K562 (cell line): ENCODE results near the gene FAM156A. TPM values are rescaled to one million over a fixed set of nuclear protein-coding genes. Genes with fewer than 3 reads are reported as not detected.

Experiments used
- ATAC-seq: fragments of 200-7000 bp; cut with Tn5 transposase; 3 replicates; pipeline ENCODE4 v1.9.1; 2020; ENCODE audit warnings: moderate library complexity
- BruUV-seq: library from RNA; stranded (reverse); fragments of 400-500 nt; replicated peaks from 2 replicates; lab custom pipeline; 2021; lab: Mats Ljungman, UMichigan
- CTCF ChIA-PET: fragments of 300-600 bp; formaldehyde crosslinking; extraction: SDS; loops from one replicate; lab custom pipeline; 2021; ENCODE audit warnings: low intra/inter-chr PET ratio; lab: Yijun Ruan, JAX
- POLR2A ChIA-PET: fragments of 300-600, 350-650 bp; sonication (Branson Sonifier 250); formaldehyde crosslinking; extraction: SDS; loops from one replicate; lab custom pipeline; 2021; ENCODE audit warnings: antibody characterized with exemption, inconsistent platforms; lab: Yijun Ruan, JAX
- DNase-seq, 4 experiments: peaks; one replicate each; pipeline versions ENCODE4 v3.0.0 to v3.0.0-alpha.2; 2011 to 2018; ENCODE audit warnings: low spot score in 3 of 4, mixed read lengths in 3 of 4; ENCODE audit errors: extremely low read depth in 1 of 4
- FAIRE-seq: peaks from 2 replicates; lab custom pipeline; 2011; peaks lifted over from hg19 to GRCh38; lab: Jason Lieb, UNC
- H2AFZ ChIP-seq: 2 replicates; pipeline ENCODE4 v1.6.0; 2011; ENCODE audit warnings: low read depth, low read length, control low read depth, inconsistent platforms
- H3K27ac ChIP-seq: fragments of 200-600 bp; 3 replicates; pipeline ENCODE4 v1.8.0; 2011; ENCODE audit warnings: low read depth, mild to moderate bottlenecking, control low read depth, inconsistent platforms, low read length, moderate library complexity, mixed read lengths; ENCODE audit errors: extremely low read depth
- H3K27me3 ChIP-seq, 2 experiments: fragments of 300-600 bp in 1 of 2; 2 replicates in 1 of 2; 3 replicates in 1 of 2; pipeline versions ENCODE4 v1.6.0 to v1.8.0; 2011; ENCODE audit warnings: inconsistent platforms in 2 of 2, low read length in 2 of 2, mild to moderate bottlenecking in 1 of 2, mixed read lengths in 1 of 2, moderate library complexity in 1 of 2; ENCODE audit not compliant: control insufficient read depth in 2 of 2, insufficient read depth in 2 of 2
- H3K36me3 ChIP-seq: fragments of 300-600 bp; 3 replicates; pipeline ENCODE4 v1.8.0; 2011; ENCODE audit warnings: mild to moderate bottlenecking, low read length, inconsistent platforms; ENCODE audit not compliant: control insufficient read depth, insufficient read depth
- H3K4me1 ChIP-seq, 2 experiments: fragments of 200-600 bp in 1 of 2; replicated peaks in 1 of 2; 2 replicates in 1 of 2; 3 replicates in 1 of 2; pipeline versions ENCODE4 v1.5.1 to v1.8.0; 2011; ENCODE audit warnings: inconsistent platforms in 2 of 2, low read length in 2 of 2, mild to moderate bottlenecking in 1 of 2, mixed read lengths in 1 of 2, moderate library complexity in 1 of 2; ENCODE audit not compliant: control insufficient read depth in 2 of 2, insufficient read depth in 2 of 2
- H3K4me2 ChIP-seq: 2 replicates; pipeline ENCODE4 v1.6.1; 2011; ENCODE audit warnings: low read length, control low read depth, inconsistent platforms, mixed read lengths; ENCODE audit not compliant: insufficient read depth
- H3K4me3 ChIP-seq: fragments of 200-600 bp; sonication (generic), shearing (Covaris generic); 2 replicates; pipeline ENCODE4 v1.5.1; 2016; ENCODE audit warnings: control low read depth, inconsistent platforms
- H3K79me2 ChIP-seq: fragments of 200-600 bp; 3 replicates; pipeline ENCODE4 v1.8.0; 2011; ENCODE audit warnings: low read length, inconsistent platforms; ENCODE audit not compliant: control insufficient read depth, insufficient read depth
- H3K9ac ChIP-seq, 2 experiments: 2 replicates each; pipeline versions ENCODE4 v1.6.0 to v1.6.1; 2011; ENCODE audit warnings: low read depth in 2 of 2, low read length in 2 of 2, control low read depth in 1 of 2, inconsistent platforms in 1 of 2, mild to moderate bottlenecking in 1 of 2, mixed read lengths in 1 of 2; ENCODE audit not compliant: insufficient read depth in 1 of 2
- H3K9me1 ChIP-seq: one replicate; pipeline ENCODE4 v1.6.0; 2011; ENCODE audit warnings: inconsistent platforms, mild to moderate bottlenecking, low read length, moderate library complexity; ENCODE audit not compliant: control insufficient read depth, insufficient read depth
- H3K9me3 ChIP-seq: replicated peaks from 2 replicates; pipeline ENCODE4 v1.5.1; 2011; ENCODE audit warnings: low read depth, low read length, inconsistent platforms; ENCODE audit not compliant: control insufficient read depth, insufficient read depth
- H4K20me1 ChIP-seq: replicated peaks from 2 replicates; pipeline ENCODE4 v1.6.1; 2011; ENCODE audit warnings: low read length, inconsistent platforms, mixed read lengths; ENCODE audit not compliant: control insufficient read depth, insufficient read depth
- GABPA ChIP-seq: fragments of 200-800 bp; sonication (Bioruptor generic); conservative IDR thresholded peaks from 2 replicates; pipeline ENCODE4 v1.6.1; 2016; ENCODE audit warnings: low read depth, missing genetic modification characterization, missing compliant biosample characterization
- GABPB1 ChIP-seq: sonication (generic); formaldehyde crosslinking; IDR thresholded peaks from 2 replicates; pipeline ENCODE4 v1.8.0; 2022; ENCODE audit warnings: mild to moderate bottlenecking, missing genetic modification reagents
- KDM4B ChIP-seq, 2 experiments: fragments of 450-650 bp in 1 of 2; sonication (generic) in 1 of 2; IDR thresholded peaks; 2 replicates each; pipeline ENCODE4 v1.6.1; 2016 to 2017; ENCODE audit warnings: borderline replicate concordance in 2 of 2, antibody characterized with exemption in 1 of 2, low read depth in 1 of 2, mild to moderate bottlenecking in 1 of 2
- MAZ ChIP-seq, 2 experiments: fragments of 450-650 bp in 1 of 2; sonication (generic) in 1 of 2; formaldehyde crosslinking; IDR thresholded peaks in 1 of 2; conservative IDR thresholded peaks in 1 of 2; 2 replicates each; pipeline versions ENCODE4 v1.4.0 to v1.5.0; 2020; ENCODE audit warnings: mild to moderate bottlenecking in 1 of 2, missing genetic modification reagents in 1 of 2
- MBD2 ChIP-seq: sonication (generic); IDR thresholded peaks from 2 replicates; pipeline ENCODE4 v1.6.1; 2016; ENCODE audit warnings: low read depth, borderline replicate concordance
- NCOA1 ChIP-seq: fragments of 450-650 bp; IDR thresholded peaks from 2 replicates; pipeline ENCODE4 v1.6.1; 2016; ENCODE audit warnings: low read depth
- NONO ChIP-seq, 2 experiments: fragments of 200-400 bp in 1 of 2; fragments of 450-650 bp in 1 of 2; formaldehyde crosslinking in 1 of 2; IDR thresholded peaks; 2 replicates each; pipeline ENCODE4 v1.6.1; 2017; ENCODE audit warnings: low read depth in 2 of 2, mild to moderate bottlenecking in 2 of 2, moderate library complexity in 2 of 2, low read length in 1 of 2
- RB1 ChIP-seq: fragments of 450-650 bp; IDR thresholded peaks from 2 replicates; pipeline ENCODE4 v1.6.1; 2017; ENCODE audit warnings: low read depth, mild to moderate bottlenecking
- RNF2 ChIP-seq: sonication (generic); IDR thresholded peaks from 2 replicates; pipeline ENCODE4 v1.6.1; 2016
- TCFL5 ChIP-seq: fragments of 250-450 bp; sonication (Bioruptor Pico); conservative IDR thresholded peaks from 2 replicates; pipeline ENCODE4 v1.6.1; 2021; ENCODE audit warnings: mild to moderate bottlenecking, moderate library complexity, matching md5 sums
- THRA ChIP-seq: fragments of 450-650 bp; IDR thresholded peaks from 2 replicates; pipeline ENCODE4 v1.6.1; 2017; ENCODE audit warnings: mild to moderate bottlenecking, moderate library complexity
- WHSC1 ChIP-seq: IDR thresholded peaks from one replicate; pipeline ENCODE4 v1.6.1; 2012; ENCODE audit warnings: low read length, control low read depth, inconsistent platforms
- ZNF57 ChIP-seq: fragments of 450-650 bp; formaldehyde crosslinking; IDR thresholded peaks from 2 replicates; pipeline ENCODE4 v1.4.0; 2020; ENCODE audit warnings: mild to moderate bottlenecking, moderate library complexity
- WGBS: fragments of 100-300 bp; shearing (Covaris generic); methylation state at CpG from one replicate; pipeline ENCODE4 v1.1.6; 2016; ENCODE audit warnings: low coverage, mixed read lengths; ENCODE audit not compliant: insufficient coverage; ENCODE audit errors: missing lambda C conversion rate; 5-methylcytosine and 5-hydroxymethylcytosine counted together
- in situ Hi-C: fragments of 300-500 bp; cut with MboI; formaldehyde crosslinking; loops from 4 replicates; pipeline ENCODE4 v1.15.0; 2018; ENCODE audit warnings: inconsistent platforms, mixed read lengths
- intact Hi-C: fragments of 100-400 bp; cut with micrococcal nuclease; formaldehyde crosslinking; loops from 2 replicates; pipeline ENCODE4 v1.14.2; 2022
- polyA plus RNA-seq, 8 experiments: library from polyadenylated mRNA; depleted of rRNA in 4 of 8; stranded (reverse) in 5 of 8; unstranded in 3 of 8; fragments of >200 nt; fragmentation: Nextera tagmentation in 2 of 8; fragmentation: Illumina TruSeq in 1 of 8; extraction: Ambion mirVana in 2 of 8; extraction: Trizol in 1 of 8; gene quantifications; 2 replicates each; pipeline versions ENCODE4 v1.2.1 to v1.2.3, GENCODE V29; 2011 to 2014; ENCODE audit warnings: inconsistent platforms in 1 of 8, missing spikeins in 1 of 8
- total RNA-seq, 7 experiments: library from RNA; depleted of rRNA in 6 of 7; stranded (reverse); fragments of >200 nt in 6 of 7; fragmentation: Illumina TruSeq in 2 of 7; extraction: Trizol in 2 of 7; gene quantifications; 2 replicates each; pipeline versions ENCODE4 v1.2.1 to v1.2.3, GENCODE V29; 2011 to 2021; ENCODE audit warnings: low replicate concordance in 1 of 7
- TF ChIP-seq, protein P1 (sequence below): sonication (generic); formaldehyde crosslinking; IDR thresholded peaks from 2 replicates; pipeline ENCODE4 v1.8.0; 2022; ENCODE audit warnings: missing genetic modification reagents, mild to moderate bottlenecking, borderline replicate concordance
- TF ChIP-seq, protein P2 (sequence below), 2 experiments: fragments of 450-650 bp; conservative IDR thresholded peaks; 2 replicates each; pipeline ENCODE4 v1.6.1; 2017; ENCODE audit warnings: mild to moderate bottlenecking in 2 of 2, moderate library complexity in 2 of 2

Gene FAM156A
- total and polyA plus RNA-seq, 9 of the 15 experiments (the other 6 are each of a cell fraction or from before 2014, with no cell fraction given): 1.9 to 20.3 (median 8.6) TPM

- Histone ChIP-seq H3K9ac (peak overlapping the region; percentile 87 to 90), H3K79me2 (peaks cover 4% of the 10 kb centered on the region; the same call in 1 of the 3 replicates), H3K9me3 (no peaks in the 10 kb centered on the region), H3K27ac (peak overlapping the region; percentile 99), H3K4me2 (peak overlapping the region; percentile 95), H3K4me3 (peak overlapping the region; percentile 62), H3K4me1 (no peaks in the 10 kb centered on the region; a peak in 1 of 5 replicates), H2AFZ (peak overlapping the region; percentile 96), H3K9me1 (no peaks in the 10 kb centered on the region), H3K27me3 (no peaks in the 10 kb centered on the region; a peak in 1 of 5 replicates), H4K20me1 (no peaks in the 10 kb centered on the region), H3K36me3 (no peaks in the 10 kb centered on the region)
- in situ Hi-C loops: no loop called here
- WGBS: 4% methylated on average over 37 of the region's 46 CpGs
- BruUV-seq: no TSS peak
- DNase-seq (peak; percentile 87 to 92 (median 90)), FAIRE-seq (peak; percentile 96), ATAC-seq (peak; percentile 99)
- intact Hi-C loops: no loop called here
- ChIA-PET CTCF (no interaction called here), POLR2A (interaction anchor here (0.6 to 1.4 kb wide), 3 partner anchors 11 to 1208 kb away, joined by 3 to 4 read pairs (median 3); no protein-coding TSS in a partner anchor)
- TF ChIP-seq, protein P1, sequence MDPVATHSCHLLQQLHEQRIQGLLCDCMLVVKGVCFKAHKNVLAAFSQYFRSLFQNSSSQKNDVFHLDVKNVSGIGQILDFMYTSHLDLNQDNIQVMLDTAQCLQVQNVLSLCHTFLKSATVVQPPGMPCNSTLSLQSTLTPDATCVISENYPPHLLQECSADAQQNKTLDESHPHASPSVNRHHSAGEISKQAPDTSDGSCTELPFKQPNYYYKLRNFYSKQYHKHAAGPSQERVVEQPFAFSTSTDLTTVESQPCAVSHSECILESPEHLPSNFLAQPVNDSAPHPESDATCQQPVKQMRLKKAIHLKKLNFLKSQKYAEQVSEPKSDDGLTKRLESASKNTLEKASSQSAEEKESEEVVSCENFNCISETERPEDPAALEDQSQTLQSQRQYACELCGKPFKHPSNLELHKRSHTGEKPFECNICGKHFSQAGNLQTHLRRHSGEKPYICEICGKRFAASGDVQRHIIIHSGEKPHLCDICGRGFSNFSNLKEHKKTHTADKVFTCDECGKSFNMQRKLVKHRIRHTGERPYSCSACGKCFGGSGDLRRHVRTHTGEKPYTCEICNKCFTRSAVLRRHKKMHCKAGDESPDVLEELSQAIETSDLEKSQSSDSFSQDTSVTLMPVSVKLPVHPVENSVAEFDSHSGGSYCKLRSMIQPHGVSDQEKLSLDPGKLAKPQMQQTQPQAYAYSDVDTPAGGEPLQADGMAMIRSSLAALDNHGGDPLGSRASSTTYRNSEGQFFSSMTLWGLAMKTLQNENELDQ (CRISPR knock-in tag): no peak
- peak; percentile 89 for TF ChIP-seq MBD2
- 0 out of 2 replicates have a peak, but pooled peaks have one; percentile 32 for TF ChIP-seq RB1
- peak; percentile 94 for TF ChIP-seq GABPA (tag)
- no peak for TF ChIP-seq ZNF57
- TF ChIP-seq KDM4B (IDR thresholded peaks at IDR 0.05; ENCODE audit: borderline replicate concordance in 2 of 2, low read depth in 1 of 2): peak in 1 of 2 experiments; percentile 58; a peak in 1 of 4 replicates
- TF ChIP-seq RNF2: 0 out of 2 replicates have a peak, but pooled peaks have one; percentile 52
- peak; percentile 90 for TF ChIP-seq GABPB1 (CRISPR knock-in tag)
- no peak for TF ChIP-seq WHSC1
- TF ChIP-seq NCOA1: no peak
- TF ChIP-seq NONO (IDR thresholded peaks at IDR 0.05; ENCODE audit: low read depth in 2 of 2, low read length in 1 of 2): peak in 1 of 2 experiments; percentile 98; a peak in 2 of 4 replicates
- 0 out of 4 replicates have a peak, but pooled peaks of 1 of the 2 experiments have one; percentile 19 for TF ChIP-seq MAZ (CRISPR knock-in tag; conservative IDR thresholded peaks at IDR 0.05 in 1 of 2, IDR thresholded peaks at IDR 0.05 in 1 of 2)
- TF ChIP-seq, protein P2, sequence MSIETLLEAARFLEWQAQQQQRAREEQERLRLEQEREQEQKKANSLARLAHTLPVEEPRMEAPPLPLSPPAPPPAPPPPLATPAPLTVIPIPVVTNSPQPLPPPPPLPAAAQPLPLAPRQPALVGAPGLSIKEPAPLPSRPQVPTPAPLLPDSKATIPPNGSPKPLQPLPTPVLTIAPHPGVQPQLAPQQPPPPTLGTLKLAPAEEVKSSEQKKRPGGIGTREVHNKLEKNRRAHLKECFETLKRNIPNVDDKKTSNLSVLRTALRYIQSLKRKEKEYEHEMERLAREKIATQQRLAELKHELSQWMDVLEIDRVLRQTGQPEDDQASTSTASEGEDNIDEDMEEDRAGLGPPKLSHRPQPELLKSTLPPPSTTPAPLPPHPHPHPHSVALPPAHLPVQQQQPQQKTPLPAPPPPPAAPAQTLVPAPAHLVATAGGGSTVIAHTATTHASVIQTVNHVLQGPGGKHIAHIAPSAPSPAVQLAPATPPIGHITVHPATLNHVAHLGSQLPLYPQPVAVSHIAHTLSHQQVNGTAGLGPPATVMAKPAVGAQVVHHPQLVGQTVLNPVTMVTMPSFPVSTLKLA (conservative IDR thresholded peaks at IDR 0.05): peak in 1 of 2 experiments; percentile 49; a peak in 1 of 4 replicates
- TF ChIP-seq TCFL5 (CRISPR knock-in tag): no peak
- no peak for TF ChIP-seq THRA
Measured at GRCh38 chrX:52995135-52995986, 37.0 kb upstream of the FAM156A start.
